GM12801 (cell line): ENCODE measurements around the gene SCFD2.

Source experiments
- TF ChIP-seq, protein P1 (sequence below): IDR thresholded peaks from one replicate; pipeline ENCODE4 v1.5.1; 2011; ENCODE audit warnings: control low read depth; ENCODE audit not compliant: insufficient read length; ENCODE audit errors: extremely low read depth

Gene SCFD2

DNA sequence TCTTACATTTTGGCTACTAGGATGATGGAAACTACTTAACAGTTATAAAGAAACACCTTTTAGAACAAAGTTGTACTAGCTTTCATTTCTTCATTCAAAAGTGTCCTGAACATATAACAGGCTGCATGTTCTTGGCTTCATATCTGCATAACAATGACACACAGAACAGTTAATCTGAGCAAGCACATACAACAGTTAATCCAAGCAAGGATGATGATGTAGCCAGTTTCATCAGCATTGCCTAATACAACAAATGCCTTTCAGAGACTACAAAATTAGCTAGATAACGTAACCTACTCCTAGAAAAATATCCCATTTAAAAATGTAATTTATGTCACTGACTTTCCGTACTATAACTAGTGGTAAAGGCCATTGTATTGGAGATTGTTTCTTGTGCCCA, 182.1 kb downstream of the SCFD2 start:
- TF ChIP-seq, protein P1, sequence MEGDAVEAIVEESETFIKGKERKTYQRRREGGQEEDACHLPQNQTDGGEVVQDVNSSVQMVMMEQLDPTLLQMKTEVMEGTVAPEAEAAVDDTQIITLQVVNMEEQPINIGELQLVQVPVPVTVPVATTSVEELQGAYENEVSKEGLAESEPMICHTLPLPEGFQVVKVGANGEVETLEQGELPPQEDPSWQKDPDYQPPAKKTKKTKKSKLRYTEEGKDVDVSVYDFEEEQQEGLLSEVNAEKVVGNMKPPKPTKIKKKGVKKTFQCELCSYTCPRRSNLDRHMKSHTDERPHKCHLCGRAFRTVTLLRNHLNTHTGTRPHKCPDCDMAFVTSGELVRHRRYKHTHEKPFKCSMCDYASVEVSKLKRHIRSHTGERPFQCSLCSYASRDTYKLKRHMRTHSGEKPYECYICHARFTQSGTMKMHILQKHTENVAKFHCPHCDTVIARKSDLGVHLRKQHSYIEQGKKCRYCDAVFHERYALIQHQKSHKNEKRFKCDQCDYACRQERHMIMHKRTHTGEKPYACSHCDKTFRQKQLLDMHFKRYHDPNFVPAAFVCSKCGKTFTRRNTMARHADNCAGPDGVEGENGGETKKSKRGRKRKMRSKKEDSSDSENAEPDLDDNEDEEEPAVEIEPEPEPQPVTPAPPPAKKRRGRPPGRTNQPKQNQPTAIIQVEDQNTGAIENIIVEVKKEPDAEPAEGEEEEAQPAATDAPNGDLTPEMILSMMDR = no peak

DNA sequence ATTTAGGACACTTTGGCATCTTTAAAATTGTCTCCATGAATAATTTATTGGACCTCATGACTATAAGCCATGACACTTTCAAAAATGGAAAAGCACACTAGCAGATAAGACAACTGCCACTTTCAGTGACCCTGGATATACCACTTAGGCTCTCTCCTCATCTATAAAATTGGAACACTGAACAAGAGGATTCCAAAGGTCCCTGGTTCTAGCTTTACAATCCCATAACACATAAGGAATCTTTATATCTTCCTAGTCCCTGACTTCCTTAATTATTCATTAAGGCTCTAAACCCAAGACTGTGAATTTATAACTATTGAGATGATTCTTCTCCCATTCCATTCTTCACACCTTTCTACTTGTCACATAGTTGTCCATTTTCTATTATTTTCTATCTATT, 190.2 kb downstream of the SCFD2 start:
- TF ChIP-seq, protein P1 = no peak

- TF ChIP-seq, protein P1 = no peak
These were observed 191.0 kb downstream of the SCFD2 start for GRCh38 chr4:53174823-53175222.

DNA sequence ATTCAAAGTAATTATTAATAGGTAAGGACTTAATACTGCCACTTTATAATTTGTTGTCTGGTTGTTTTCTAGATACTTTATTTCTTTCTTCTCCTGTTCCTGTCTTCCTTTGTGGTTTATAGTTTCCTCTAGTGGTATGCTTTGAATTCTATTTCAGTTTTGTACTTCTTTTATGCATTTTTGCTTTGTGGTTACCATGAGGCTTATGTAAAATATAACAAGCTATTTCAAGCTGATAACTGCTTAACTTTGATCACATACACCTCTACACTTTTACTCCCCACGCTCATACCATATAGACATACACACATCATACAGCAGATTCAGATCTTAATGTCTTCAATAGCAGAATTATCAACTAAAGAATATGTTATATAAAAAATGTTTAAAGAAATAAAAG, 192.3 kb downstream of the SCFD2 start:
- TF ChIP-seq, protein P1 = no peak

DNA sequence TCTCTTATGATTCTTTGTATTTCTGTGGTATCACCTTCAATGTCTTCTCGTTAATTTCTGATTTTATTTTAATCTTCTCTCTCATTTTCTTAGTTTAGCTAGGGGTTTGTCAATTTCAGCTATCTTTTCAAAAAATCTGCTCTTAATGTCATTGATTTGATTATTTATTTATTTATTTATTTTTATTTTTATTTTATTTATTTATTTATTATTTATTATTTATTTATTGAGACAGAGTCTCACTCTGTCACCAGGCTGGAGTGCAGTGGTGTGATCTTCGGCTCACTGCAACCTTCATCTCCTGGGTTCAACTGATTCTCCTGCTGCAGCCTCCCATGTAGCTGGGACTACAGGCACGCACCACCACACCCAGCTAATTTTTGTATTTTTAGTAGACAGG, 194.1 kb downstream of the SCFD2 start:
- TF ChIP-seq, protein P1 = no peak

GRCh38 chr4:53169695-53170617, 195.9 kb downstream of the SCFD2 start:
- TF ChIP-seq, protein P1 = no peak

DNA sequence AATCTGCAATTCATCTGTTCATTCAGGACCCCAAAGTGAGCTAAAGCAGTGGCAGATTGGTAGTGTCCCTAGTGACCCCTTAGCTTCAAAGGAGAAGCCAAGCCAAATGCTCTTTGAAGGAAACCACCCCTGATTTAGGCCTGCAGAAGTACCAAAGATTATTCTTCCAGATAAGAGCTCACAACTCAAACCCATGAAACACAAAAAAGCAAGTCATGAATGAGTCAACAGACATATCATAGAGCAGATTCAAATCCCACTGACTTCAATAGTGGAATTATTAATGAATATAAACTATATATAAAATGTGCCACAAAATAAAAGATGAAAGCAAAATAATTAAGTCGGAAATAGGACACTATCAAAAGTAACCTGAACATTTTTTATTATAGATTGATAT, 197.6 kb downstream of the SCFD2 start:
- TF ChIP-seq, protein P1 = no peak
